Right lobe of liver (tissue), 4 donors: ENCODE measurements around the gene PLXNA4.

Source experiments
- CTCF ChIP-seq, 4 donors: fragments of 200-600 bp in 3 of 4; fragments of 450-650 bp in 1 of 4; IDR thresholded peaks; one replicate each; pipeline versions ENCODE4 v1.5.1 to v1.8.0; 2016 to 2022; ENCODE audit warnings: antibody characterized with exemption in 4 of 4, mild to moderate bottlenecking in 2 of 4
- POLR2A ChIP-seq: fragments of 450-650 bp; IDR thresholded peaks from one replicate; pipeline ENCODE4 v1.6.1; 2017; ENCODE audit warnings: antibody characterized with exemption, mild to moderate bottlenecking
- donor health status: DM: no; HTN: no; CAD: no.
- donor health status: DM: no; HTN: no; CAD: no.
- donor health status: DM: no; HTN: yes; CAD: no.

- TF ChIP-seq CTCF (IDR thresholded peaks at IDR 0.05) (no peak), POLR2A (no peak)
These were observed 177.9 kb downstream of the PLXNA4 start for GRCh38 chr7:132398253-132398925.
